ENCODE results near the gene SYNE2.

SYNE2 gene

DNA sequence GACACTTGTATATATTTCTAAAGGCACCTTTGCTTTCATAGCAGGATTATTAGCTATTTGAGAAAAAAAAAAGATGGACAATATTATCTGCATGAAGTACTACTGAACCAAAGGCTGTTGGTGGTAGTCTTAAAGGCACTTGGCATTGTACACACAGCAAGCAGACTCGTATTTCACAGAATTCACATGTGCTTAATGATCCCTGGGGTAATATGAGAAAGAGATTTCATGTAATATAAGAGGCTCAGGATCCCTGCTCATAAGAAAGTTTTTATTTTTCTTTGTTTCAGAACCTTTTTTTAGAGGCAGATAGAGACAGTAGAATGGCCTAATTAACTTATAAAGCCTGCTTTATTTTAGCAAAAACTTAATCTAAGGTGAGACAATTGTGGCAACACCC is 59.5 kb downstream of the SYNE2 start:
- no peak for DNase-seq (ENCODE audit: low read depth)
- TF ChIP-seq, protein P1, sequence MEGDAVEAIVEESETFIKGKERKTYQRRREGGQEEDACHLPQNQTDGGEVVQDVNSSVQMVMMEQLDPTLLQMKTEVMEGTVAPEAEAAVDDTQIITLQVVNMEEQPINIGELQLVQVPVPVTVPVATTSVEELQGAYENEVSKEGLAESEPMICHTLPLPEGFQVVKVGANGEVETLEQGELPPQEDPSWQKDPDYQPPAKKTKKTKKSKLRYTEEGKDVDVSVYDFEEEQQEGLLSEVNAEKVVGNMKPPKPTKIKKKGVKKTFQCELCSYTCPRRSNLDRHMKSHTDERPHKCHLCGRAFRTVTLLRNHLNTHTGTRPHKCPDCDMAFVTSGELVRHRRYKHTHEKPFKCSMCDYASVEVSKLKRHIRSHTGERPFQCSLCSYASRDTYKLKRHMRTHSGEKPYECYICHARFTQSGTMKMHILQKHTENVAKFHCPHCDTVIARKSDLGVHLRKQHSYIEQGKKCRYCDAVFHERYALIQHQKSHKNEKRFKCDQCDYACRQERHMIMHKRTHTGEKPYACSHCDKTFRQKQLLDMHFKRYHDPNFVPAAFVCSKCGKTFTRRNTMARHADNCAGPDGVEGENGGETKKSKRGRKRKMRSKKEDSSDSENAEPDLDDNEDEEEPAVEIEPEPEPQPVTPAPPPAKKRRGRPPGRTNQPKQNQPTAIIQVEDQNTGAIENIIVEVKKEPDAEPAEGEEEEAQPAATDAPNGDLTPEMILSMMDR (conservative IDR thresholded peaks at IDR 0.05; ENCODE audit: low read length), result no peak
- no peak overlapping the region for H3K4me3 ChIP-seq (ENCODE audit: low read length)

DNA sequence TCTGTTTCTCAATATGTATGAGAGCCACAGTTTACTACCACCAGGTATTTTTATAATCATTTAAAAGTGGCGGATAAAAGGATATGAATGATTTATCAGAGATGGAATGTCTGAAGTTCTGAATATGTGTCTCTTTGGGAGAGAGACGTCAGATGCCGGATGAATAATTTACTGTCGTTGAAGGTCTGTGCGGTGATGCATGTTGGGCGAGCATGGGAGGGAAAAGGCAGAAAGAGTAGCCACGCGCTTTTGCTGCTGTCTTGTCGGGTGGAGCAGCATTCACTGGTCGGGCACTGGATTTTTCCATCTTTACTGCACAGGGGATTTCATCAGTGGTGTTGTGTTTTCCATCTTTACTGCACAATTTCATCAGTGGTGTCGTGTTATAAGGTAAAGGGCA is 65.6 kb downstream of the SYNE2 start:
- TF ChIP-seq, protein P1 (conservative IDR thresholded peaks at IDR 0.05; ENCODE audit: low read length), result no peak
- DNase-seq (ENCODE audit: low read depth), result no peak

DNA sequence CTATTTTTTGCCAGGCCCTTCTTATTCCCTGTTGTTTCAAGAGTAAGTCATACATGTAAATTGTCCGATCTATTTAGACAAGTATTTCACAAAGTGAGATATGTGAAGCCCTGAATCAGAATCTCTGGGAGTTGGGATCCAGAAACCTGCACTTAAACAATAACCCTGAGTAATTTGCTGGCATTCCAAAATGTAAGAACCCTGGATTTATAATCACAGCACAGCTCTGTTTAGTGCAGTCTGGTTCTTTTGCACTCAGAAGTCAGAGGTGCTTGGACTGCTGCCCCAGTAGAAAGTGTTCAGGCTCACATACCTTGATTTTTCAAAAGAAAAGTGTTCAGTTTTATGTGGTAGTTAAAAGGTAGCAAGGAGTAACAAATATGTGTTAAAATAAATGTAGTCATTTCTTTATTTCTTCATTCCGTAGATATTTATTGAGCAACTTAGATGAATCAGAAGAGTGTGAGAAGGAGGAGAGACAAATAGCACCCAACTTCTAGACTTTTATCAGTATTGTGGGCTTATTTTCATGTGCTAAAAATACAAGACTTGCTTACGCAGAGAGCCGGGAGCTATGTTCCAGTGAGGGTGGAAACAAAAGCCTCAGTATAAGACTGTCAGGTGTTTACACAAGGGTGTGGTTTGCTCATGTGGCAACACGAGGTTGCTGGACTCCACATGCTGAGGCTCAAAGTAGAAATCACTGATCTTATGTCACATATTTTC is 70.1 kb downstream of the SYNE2 start:
- DNase-seq (ENCODE audit: low read depth), result no peak
- H3K4me3 ChIP-seq (ENCODE audit: low read length), result no peak overlapping the region
- TF ChIP-seq, protein P1 (conservative IDR thresholded peaks at IDR 0.05; ENCODE audit: low read length), result no peak

More for the DNA sequence above, 65.6 kb downstream of the SYNE2 start:
- H3K4me3 ChIP-seq (ENCODE audit: low read length), result no peak overlapping the region

DNA sequence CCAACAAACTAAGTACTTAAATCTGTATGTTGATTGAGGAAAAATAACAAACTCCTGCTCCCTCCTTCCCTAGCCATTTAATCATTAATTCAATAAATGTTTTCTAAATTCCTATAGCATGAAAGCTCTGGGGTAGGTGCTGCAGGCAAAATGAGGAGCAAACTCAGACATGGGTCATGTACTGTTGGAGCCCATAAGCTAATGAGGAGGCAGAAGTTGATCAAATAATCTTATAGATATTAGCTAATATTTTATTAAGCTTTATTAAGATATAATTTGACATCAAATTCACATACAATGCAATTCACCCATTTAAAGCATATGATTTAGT is 70.6 kb downstream of the SYNE2 start:
- DNase-seq (ENCODE audit: low read depth), result no peak
- TF ChIP-seq, protein P1 (conservative IDR thresholded peaks at IDR 0.05; ENCODE audit: low read length), result no peak
- H3K4me3 ChIP-seq (ENCODE audit: low read length), result no peak overlapping the region

DNA sequence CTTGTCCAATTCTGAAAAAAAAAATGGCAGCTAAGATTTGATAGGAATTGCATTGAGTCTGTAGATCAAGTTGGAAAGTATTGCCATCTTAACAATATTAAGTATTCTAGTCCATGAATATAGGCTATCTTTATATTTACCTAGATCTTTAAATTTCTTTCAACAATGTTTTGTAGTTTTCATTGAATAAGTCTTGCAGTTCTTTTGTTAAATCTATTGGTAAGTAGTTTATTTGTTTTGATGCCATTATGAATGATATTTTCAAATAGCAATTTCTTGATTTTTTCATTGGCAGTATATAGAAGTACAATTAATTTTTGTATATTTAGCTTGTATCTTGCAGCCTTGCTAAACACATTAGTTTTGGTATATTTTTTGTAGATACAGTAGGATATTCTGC is 71.6 kb downstream of the SYNE2 start:
- TF ChIP-seq, protein P1 (conservative IDR thresholded peaks at IDR 0.05; ENCODE audit: low read length), result no peak
- DNase-seq (ENCODE audit: low read depth), result no peak
- H3K4me3 ChIP-seq (ENCODE audit: low read length), result no peak overlapping the region

DNA sequence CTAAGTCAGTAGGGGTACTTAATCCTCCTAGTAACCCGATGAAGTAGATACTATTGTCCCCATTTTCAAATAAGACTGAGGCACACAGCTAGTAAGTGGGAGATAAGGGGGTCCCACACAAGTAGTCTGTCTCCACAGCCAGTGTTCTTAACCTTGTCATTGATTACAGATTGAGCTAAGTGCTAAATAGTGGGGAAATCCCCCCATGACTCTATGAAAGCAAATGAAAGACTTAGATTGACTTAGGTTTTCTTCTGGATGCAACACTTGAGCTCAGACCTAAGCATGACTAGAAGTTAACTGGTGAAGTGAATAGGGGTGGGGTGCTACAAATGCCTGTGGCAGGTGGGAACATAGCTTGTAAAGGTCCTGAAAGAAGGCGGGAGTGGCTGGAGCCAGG is 73.8 kb downstream of the SYNE2 start:
- TF ChIP-seq, protein P1 (conservative IDR thresholded peaks at IDR 0.05; ENCODE audit: low read length), result no peak

DNA sequence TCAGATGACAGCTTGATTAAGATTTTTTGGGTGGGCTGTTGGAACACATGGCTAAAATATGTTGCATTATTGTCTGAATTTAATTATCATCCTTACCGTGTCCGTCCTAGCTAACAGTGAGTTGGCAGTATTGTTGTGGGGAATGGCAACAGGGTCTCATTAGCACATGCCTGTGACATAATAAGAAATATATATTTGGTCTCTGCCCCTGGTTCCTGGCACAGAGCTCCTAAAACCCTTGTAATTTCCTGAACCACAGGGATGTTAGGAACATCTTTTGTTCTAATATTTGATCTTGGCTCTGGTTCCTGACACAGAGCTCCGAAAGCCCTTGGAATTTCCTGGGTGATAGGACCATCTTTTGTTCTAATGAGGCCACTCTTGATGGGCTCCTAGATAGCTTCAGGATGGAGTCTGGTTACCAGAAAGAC is 76.0 kb downstream of the SYNE2 start:
- no peak overlapping the region for H3K4me3 ChIP-seq (ENCODE audit: low read length)
- TF ChIP-seq, protein P1 (conservative IDR thresholded peaks at IDR 0.05; ENCODE audit: low read length), result no peak
- DNase-seq (ENCODE audit: low read depth), result peak; percentile 33

More for the DNA sequence above, 73.8 kb downstream of the SYNE2 start:
- no peak for DNase-seq (ENCODE audit: low read depth)
- no peak overlapping the region for H3K4me3 ChIP-seq (ENCODE audit: low read length)

Measured in AG10803 (cell line).